Natural killer cell (primary cell): ENCODE data around the gene SLC4A11. TPM values are rescaled to one million over a fixed set of nuclear protein-coding genes. Genes with fewer than 3 reads are reported as not detected.

Source experiments
- ATAC-seq, 3 donors: fragments of 150-1000 bp in 2 of 3; fragments of 200-7000 bp in 1 of 3; cut with Tn5 transposase; 1 replicate in 1 of 3; 2 replicates in 2 of 3; pipeline ENCODE4 v1.10.0; 2021; ENCODE audit warnings: mild to moderate bottlenecking in 2 of 3, moderate library complexity in 2 of 3
- DNase-seq, 2 donors: peaks; one replicate each; pipeline versions ENCODE4 v3.0.0 to v3.0.0-alpha.2; 2013 to 2021; ENCODE audit warnings: mixed read lengths in 1 of 2
- H3K27ac ChIP-seq: one replicate; pipeline ENCODE4 v1.5.1; 2013; ENCODE audit warnings: mild to moderate bottlenecking, low read length
- H3K27me3 ChIP-seq: one replicate; pipeline ENCODE4 v1.6.1; 2013; ENCODE audit warnings: low read length; ENCODE audit not compliant: control insufficient read depth, insufficient read depth
- H3K36me3 ChIP-seq: one replicate; pipeline ENCODE4 v1.6.1; 2013; ENCODE audit warnings: low read length; ENCODE audit not compliant: control insufficient read depth, insufficient read depth
- H3K4me1 ChIP-seq: one replicate; pipeline ENCODE4 v1.6.1; 2013; ENCODE audit warnings: low read length; ENCODE audit not compliant: control insufficient read depth, insufficient read depth
- H3K4me3 ChIP-seq: one replicate; pipeline ENCODE4 v1.5.1; 2013; ENCODE audit warnings: low read length
- H3K9me3 ChIP-seq: one replicate; pipeline ENCODE4 v1.6.1; 2013; ENCODE audit warnings: low read length; ENCODE audit not compliant: control insufficient read depth, insufficient read depth
- H3K27ac Mint-ChIP-seq, 2 donors: one replicate each; pipeline ENCODE4 v1.8.0; 2022; ENCODE audit warnings: mild to moderate bottlenecking in 2 of 2, mixed read lengths in 2 of 2, moderate library complexity in 1 of 2
- H3K27me3 Mint-ChIP-seq, 2 donors: one replicate each; pipeline ENCODE4 v1.8.0; 2022; ENCODE audit warnings: low read depth in 2 of 2, mixed read lengths in 2 of 2
- H3K36me3 Mint-ChIP-seq: one replicate; pipeline ENCODE4 v1.8.0; 2022; ENCODE audit warnings: mixed read lengths
- H3K4me1 Mint-ChIP-seq, 2 donors: one replicate each; pipeline ENCODE4 v1.8.0; 2022; ENCODE audit warnings: mixed read lengths in 2 of 2
- H3K4me3 Mint-ChIP-seq: one replicate; pipeline ENCODE4 v1.8.0; 2022; ENCODE audit warnings: mild to moderate bottlenecking, moderate library complexity, mixed read lengths
- H3K9me3 Mint-ChIP-seq, 2 donors: one replicate each; pipeline ENCODE4 v1.8.0; 2022; ENCODE audit warnings: mixed read lengths in 2 of 2
- CTCF ChIP-seq: fragments of 200-600 bp; IDR thresholded peaks from one replicate; pipeline ENCODE4 v1.8.0; 2022; ENCODE audit warnings: antibody characterized with exemption
- WGBS: methylation state at CpG from one replicate; pipeline ENCODE4 v1.1.7; 2013; ENCODE audit warnings: missing lambda C conversion rate; ENCODE audit not compliant: insufficient coverage; 5-methylcytosine and 5-hydroxymethylcytosine counted together
- intact Hi-C: fragments of 100-400 bp; cut with micrococcal nuclease; formaldehyde crosslinking; loops from one replicate; pipeline ENCODE4 v1.14.2; 2022
- total RNA-seq, 4 donors: library from RNA; stranded (reverse); fragments of 120-200 nt in 1 of 4; gene quantifications; one replicate each; pipeline versions ENCODE4 v1.2.3 to v1.2.4, GENCODE V29; 2013 to 2022

The SLC4A11 gene
- total RNA-seq, 3 donors from 2014 or later (not counting 1 experiment from before 2014, with no cell fraction given), result 0.31 to 0.68 (median 0.32) TPM

- Mint-ChIP-seq H3K27me3 (no peaks in the 10 kb centered on the region), H3K9me3 (no peaks in the 10 kb centered on the region), H3K4me1 (peaks cover 0 to 16% of the 10 kb centered on the region in 2 donors), H3K27ac (peak overlapping the region; percentile 7 to 81), H3K4me3 (no peak overlapping the region), H3K36me3 (no peaks in the 10 kb centered on the region)
- intact Hi-C loops, result no loop called here
- ATAC-seq (no peak), DNase-seq (no peak)
- no peaks in the 10 kb centered on the region for H3K27me3 ChIP-seq
- H3K27ac ChIP-seq, result no peak overlapping the region
- H3K4me3 ChIP-seq, result no peak overlapping the region
- H3K36me3 ChIP-seq, result peaks cover 68% of the 10 kb centered on the region
- WGBS, result 95% methylated on average over 7 of the region's 7 CpGs
- H3K4me1 ChIP-seq, result no peaks in the 10 kb centered on the region
- TF ChIP-seq CTCF, result no peak
- H3K9me3 ChIP-seq, result no peaks in the 10 kb centered on the region
Measured at GRCh38 chr20:3195590-3196237, 43.3 kb downstream of the SLC4A11 start.

- no peak for DNase-seq
- no peaks in the 10 kb centered on the region for H3K4me1 ChIP-seq
- H3K27ac Mint-ChIP-seq, result peak overlapping the region in 1 of 2 donors; percentile 81
Measured at GRCh38 chr20:3194617-3195280, 44.2 kb downstream of the SLC4A11 start.

GRCh38 chr20:3193806-3194616, 45.0 kb downstream of the SLC4A11 start:
- Mint-ChIP-seq H3K4me3 (no peak overlapping the region), H3K4me1 (peaks cover 0 to 9% of the 10 kb centered on the region in 2 donors), H3K27ac (no peak overlapping the region), H3K36me3 (no peaks in the 10 kb centered on the region), H3K9me3 (no peaks in the 10 kb centered on the region), H3K27me3 (no peaks in the 10 kb centered on the region)
- DNase-seq (no peak), ATAC-seq (no peak)
- WGBS, result 97% methylated on average over 14 of the region's 14 CpGs
- Histone ChIP-seq H3K27me3 (no peaks in the 10 kb centered on the region), H3K4me1 (no peaks in the 10 kb centered on the region), H3K4me3 (no peak overlapping the region), H3K9me3 (no peaks in the 10 kb centered on the region), H3K27ac (no peak overlapping the region), H3K36me3 (peaks cover 72% of the 10 kb centered on the region)
- no peak for TF ChIP-seq CTCF
- intact Hi-C loops, result no loop called here

More at GRCh38 chr20:3194617-3195280, 44.2 kb downstream of the SLC4A11 start:
- no peaks in the 10 kb centered on the region for H3K36me3 Mint-ChIP-seq
- no peaks in the 10 kb centered on the region for H3K9me3 Mint-ChIP-seq
- no peak overlapping the region for H3K4me3 Mint-ChIP-seq
- H3K27me3 Mint-ChIP-seq, result no peaks in the 10 kb centered on the region
- Histone ChIP-seq H3K27me3 (no peaks in the 10 kb centered on the region), H3K9me3 (no peaks in the 10 kb centered on the region), H3K36me3 (peaks cover 71% of the 10 kb centered on the region), H3K27ac (no peak overlapping the region), H3K4me3 (no peak overlapping the region)
- TF ChIP-seq CTCF, result no peak
- peaks cover 0 to 12% of the 10 kb centered on the region in 2 donors for H3K4me1 Mint-ChIP-seq
- ATAC-seq, result peak in 1 of 3 donors; percentile 35
- intact Hi-C loops, result no loop called here
- WGBS, result 97% methylated on average over 10 of the region's 10 CpGs
